Measurements from ENCODE around the gene DNMT3A. TPM values are rescaled to one million over a fixed set of nuclear protein-coding genes. Genes with fewer than 3 reads are reported as not detected.
A peak's percentile ranks its signal among the peaks of the same experiment; 100 is the strongest.

Gene DNMT3A
- total and polyA plus RNA-seq, 2 of the 8 experiments (the other 6 are each of a cell fraction or from before 2014, with no cell fraction given): 33.6 to 178 TPM

DNA sequence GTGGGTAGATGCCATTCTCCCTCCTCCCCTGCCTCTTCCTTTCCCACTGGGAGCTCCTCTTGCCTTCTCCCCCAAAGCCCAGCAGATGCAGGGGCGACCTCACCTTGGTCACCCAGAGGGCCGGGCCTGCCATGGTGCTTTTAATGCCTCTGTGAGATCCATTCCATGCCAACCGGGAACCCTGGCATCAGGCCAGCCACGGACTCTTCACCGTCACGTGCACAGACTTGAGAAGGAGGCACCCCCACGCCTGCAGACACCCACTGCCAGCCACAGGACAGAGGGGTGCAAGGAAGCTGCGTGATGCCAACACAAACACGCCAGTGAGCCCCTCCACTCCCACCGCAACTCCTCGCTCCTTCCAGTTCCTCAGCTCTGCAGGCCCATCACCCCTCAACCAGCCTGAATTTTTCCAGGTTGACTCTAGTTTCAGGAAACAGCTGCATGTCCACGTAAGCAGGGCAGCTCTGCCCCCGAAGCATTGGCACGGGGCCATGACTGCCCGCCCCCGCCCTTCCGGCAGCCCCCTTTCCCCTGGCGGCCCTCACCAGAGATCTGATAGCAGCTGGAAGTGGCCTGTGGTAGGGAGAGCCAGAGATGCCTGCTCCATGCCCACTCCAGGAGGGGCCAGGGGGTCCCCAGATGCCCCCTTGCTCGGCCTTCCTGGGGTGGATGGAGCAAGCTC, 50.8 kb downstream of the DNMT3A start:
- Histone ChIP-seq H4K5ac (ENCODE audit: insufficient read length, low read depth, low read length) (no peak overlapping the region), H3K23ac (ENCODE audit: insufficient read length) (no peak overlapping the region), H3K23me2 (ENCODE audit: low read depth, low read length) (no peaks in the 10 kb centered on the region), H2BK15ac (ENCODE audit: low read length) (no peak overlapping the region), H2AK5ac (ENCODE audit: low read depth, low read length) (no peak overlapping the region), H3K9ac (replicated peaks in 1 of 4; ENCODE audit: extremely low read depth in 1 of 4, low read depth in 3 of 4, low read length in 3 of 4) (no peak overlapping the region), H3K79me1 (ENCODE audit: low read depth, low read length) (no peaks in the 10 kb centered on the region), H3K4me2 (ENCODE audit: insufficient read depth in 1 of 2, low read depth in 2 of 2, low read length in 2 of 2) (no peak overlapping the region), H3K36me3 (ENCODE audit: control insufficient read depth in 2 of 4, insufficient read depth in 4 of 4, low read length in 3 of 4) (no peaks in the 10 kb centered on the region), H3K18ac (ENCODE audit: extremely low read depth, low read length) (no peak overlapping the region; the same call in 1 of the 2 replicates), H3K4ac (replicated peaks; ENCODE audit: insufficient read length, low read depth, low read length) (no peak overlapping the region), H3K4me1 (replicated peaks in 1 of 4; ENCODE audit: control insufficient read depth in 3 of 4, insufficient read depth in 4 of 4, low read length in 3 of 4) (peaks cover 0 to 11% (median 9%) of the 10 kb centered on the region in 4 experiments; a peak in 5 of 7 replicates), H3K79me2 (ENCODE audit: control insufficient read depth in 1 of 2, insufficient read depth in 2 of 2, low read length in 2 of 2) (no peaks in the 10 kb centered on the region), H3K14ac (ENCODE audit: insufficient read length) (no peak overlapping the region), H3K4me3 (ENCODE audit: extremely low read depth in 1 of 4, insufficient read depth in 2 of 4, low read depth in 3 of 4, low read length in 4 of 4) (no peak overlapping the region), H4K8ac (ENCODE audit: extremely low read depth, insufficient read depth, low read length) (peak overlapping the region; percentile 8; the same call in 1 of the 2 replicates), H3K56ac (replicated peaks; ENCODE audit: insufficient read length, low read depth, low read length) (no peak overlapping the region), H3K27ac (ENCODE audit: low read depth, low read length) (no peak overlapping the region), H2BK5ac (ENCODE audit: low read depth, low read length) (0 out of 2 replicates have a peak overlapping the region, but pooled peaks have one; percentile 60), H3K27me3 (replicated peaks in 1 of 4; ENCODE audit: control insufficient read depth in 3 of 4, extremely low read depth in 1 of 4, insufficient read depth in 3 of 4, low read length in 3 of 4) (no peaks in the 10 kb centered on the region), H2BK20ac (ENCODE audit: low read length) (no peak overlapping the region), H4K20me1 (replicated peaks in 1 of 2; ENCODE audit: control insufficient read depth in 1 of 2, insufficient read depth in 2 of 2, low read length in 2 of 2) (no peaks in the 10 kb centered on the region), H3K9me3 (ENCODE audit: insufficient read depth in 2 of 2, low read depth in 1 of 2, low read length in 1 of 2) (no peaks in the 10 kb centered on the region), H2BK12ac (ENCODE audit: low read depth, low read length) (no peak overlapping the region), H4K91ac (replicated peaks; ENCODE audit: insufficient read length, low read length) (no peak overlapping the region), H2AFZ (ENCODE audit: low read length) (no peak overlapping the region), H2BK120ac (replicated peaks; ENCODE audit: low read depth, low read length) (no peak overlapping the region)
- DNase-seq (ENCODE audit: low read depth in 1 of 2, low spot score in 2 of 2) (no peak), FAIRE-seq (no peak)
- ChIA-PET POLR2A (ENCODE audit: partially characterized antibody) (no interaction called here), CTCF (ENCODE audit: partially characterized antibody) (interaction anchor here (1.2 to 3.3 kb wide), 5 partner anchors 11 to 46 kb away, joined by 3 to 15 read pairs (median 7); no protein-coding TSS in a partner anchor)
- WGBS, 2 experiments (ENCODE audit: extremely low coverage in 1 of 2, insufficient coverage in 1 of 2, insufficient read length in 1 of 2, insufficient replicate concordance in 2 of 2, low coverage in 1 of 2, low lambda C conversion rate in 2 of 2, missing lambda C conversion rate in 1 of 2): 88% methylated on average over 17 of the region's 19 CpGs; no CpG with 5 or more reads in 1 of the 2 experiments
- no peak for TF ChIP-seq POLR2AphosphoS5 (IDR thresholded peaks at IDR 0.05; ENCODE audit: low read depth, low read length)
